OCI-LY7 (cell line): ENCODE data around the gene SIX3. TPM values are rescaled to one million over a fixed set of nuclear protein-coding genes. Genes with fewer than 3 reads are reported as not detected.

Source experiments
- BruUV-seq: library from RNA; stranded (reverse); fragments of 400-500 nt; replicated peaks from 2 replicates; lab custom pipeline; 2021; lab: Mats Ljungman, UMichigan
- CTCF ChIA-PET: fragments of 300-600 bp; sonication (Branson Sonifier 250); formaldehyde crosslinking; loops from one replicate; lab custom pipeline; 2022; ENCODE audit warnings: antibody characterized with exemption; ENCODE audit not compliant: unreplicated experiment; lab: Charles Lee
- POLR2A ChIA-PET: fragments of 300-600 bp; sonication (Branson Sonifier 250); formaldehyde crosslinking; loops from one replicate; lab custom pipeline; 2022; ENCODE audit warnings: antibody characterized with exemption; lab: Charles Lee
- DNase-seq: peaks from one replicate; pipeline ENCODE4 v3.0.0-alpha.2; 2015; ENCODE audit warnings: low spot score
- H2AFZ ChIP-seq: fragments of 200-600 bp; sonication (generic), shearing (Covaris generic); 2 replicates; pipeline ENCODE4 v1.6.1; 2014; ENCODE audit warnings: mild to moderate bottlenecking, antibody characterized with exemption, low read length, moderate library complexity
- H3K27ac ChIP-seq: fragments of 200-600 bp; sonication (generic); 2 replicates; pipeline ENCODE4 v1.5.1; 2014; ENCODE audit warnings: mixed run types, low read depth, mild to moderate bottlenecking, moderate library complexity, low read length, inconsistent platforms; ENCODE audit not compliant: poor library complexity, severe bottlenecking
- H3K36me3 ChIP-seq: fragments of 200-600 bp; sonication (generic); 2 replicates; pipeline ENCODE4 v1.6.1; 2014; ENCODE audit warnings: mild to moderate bottlenecking, antibody characterized with exemption, low read length, moderate library complexity, mixed read lengths; ENCODE audit not compliant: insufficient read depth
- H3K4me1 ChIP-seq: fragments of 200-600 bp; sonication (generic); 2 replicates; pipeline ENCODE4 v1.5.1; 2014; ENCODE audit warnings: mild to moderate bottlenecking, low read length; ENCODE audit not compliant: insufficient read depth, poor library complexity, severe bottlenecking
- H3K4me2 ChIP-seq: fragments of 200-600 bp; sonication (generic); 2 replicates; pipeline ENCODE4 v1.6.1; 2014; ENCODE audit warnings: mild to moderate bottlenecking, low read length
- H3K4me3 ChIP-seq: fragments of 200-600 bp; sonication (generic); 2 replicates; pipeline ENCODE4 v1.5.1; 2014; ENCODE audit warnings: mild to moderate bottlenecking, low read depth, low read length; ENCODE audit not compliant: poor library complexity, severe bottlenecking
- H3K79me2 ChIP-seq: fragments of 200-600 bp; sonication (generic); 2 replicates; pipeline ENCODE4 v1.6.1; 2016; ENCODE audit warnings: low read depth, mild to moderate bottlenecking, low read length, moderate library complexity, mixed read lengths; ENCODE audit not compliant: insufficient read depth
- H3K9me2 ChIP-seq: fragments of 200-600 bp; sonication (generic); 2 replicates; pipeline ENCODE4 v1.6.1; 2016; ENCODE audit warnings: mild to moderate bottlenecking, low read length, mixed read lengths; ENCODE audit not compliant: insufficient read depth
- H3K9me3 ChIP-seq: fragments of 200-600 bp; sonication (generic); 2 replicates; pipeline ENCODE4 v1.6.1; 2014; ENCODE audit warnings: mild to moderate bottlenecking, mixed run types, low read length, mixed read lengths
- H4K20me1 ChIP-seq: fragments of 200-600 bp; sonication (generic); 2 replicates; pipeline ENCODE4 v1.6.1; 2014; ENCODE audit warnings: mild to moderate bottlenecking, antibody characterized with exemption, low read length, moderate library complexity, mixed read lengths; ENCODE audit not compliant: insufficient read depth
- CTCF ChIP-seq: fragments of 200-600 bp; sonication (generic); conservative IDR thresholded peaks from 2 replicates; pipeline ENCODE4 v1.5.1; 2014; ENCODE audit warnings: mild to moderate bottlenecking, antibody characterized with exemption, low read length, moderate library complexity, mixed read lengths
- EZH2phosphoT487 ChIP-seq: fragments of 200-600 bp; sonication (generic); IDR thresholded peaks from 2 replicates; pipeline ENCODE4 v1.6.1; 2018; ENCODE audit warnings: low read depth, borderline replicate concordance, mild to moderate bottlenecking, mixed run types, antibody characterized with exemption, low read length, moderate library complexity, mixed read lengths
- intact Hi-C: fragments of 100-400 bp; cut with micrococcal nuclease; formaldehyde crosslinking; loops from one replicate; pipeline ENCODE4 v1.10.0; 2022; ENCODE audit not compliant: unreplicated experiment
- total RNA-seq, 2 experiments: library from RNA; depleted of rRNA in 1 of 2; stranded (reverse); fragments of >200 nt in 1 of 2; shearing (Covaris generic) in 1 of 2; gene quantifications; 2 replicates each; pipeline ENCODE4 v1.2.3, GENCODE V29; 2014 to 2022

SIX3 gene
- total RNA-seq, 2 experiments from 2014 or later: not detected

- ChIA-PET POLR2A (no interaction called here), CTCF (no interaction called here)
- Histone ChIP-seq H3K9me2 (no peaks in the 10 kb centered on the region), H3K79me2 (no peaks in the 10 kb centered on the region), H3K9me3 (no peaks in the 10 kb centered on the region), H3K36me3 (no peaks in the 10 kb centered on the region), H2AFZ (no peak overlapping the region), H3K4me3 (no peak overlapping the region), H3K4me1 (no peaks in the 10 kb centered on the region), H3K4me2 (no peak overlapping the region), H4K20me1 (no peaks in the 10 kb centered on the region), H3K27ac (no peak overlapping the region)
- DNase-seq: no peak
- BruUV-seq: no TSS peak
- intact Hi-C loops: no loop called here
- TF ChIP-seq CTCF: no peak
- TF ChIP-seq EZH2phosphoT487: no peak
Measured at GRCh38 chr2:44938287-44939105, 3.0 kb upstream of the SIX3 start.

- ChIA-PET CTCF (no interaction called here), POLR2A (interaction anchor here (0.6 to 0.7 kb wide), 2 partner anchors 16 to 120 kb away, joined by 5 to 13 read pairs; no protein-coding TSS in a partner anchor)
- Histone ChIP-seq H3K4me1 (no peaks in the 10 kb centered on the region), H2AFZ (no peak overlapping the region), H3K9me3 (no peaks in the 10 kb centered on the region), H4K20me1 (no peaks in the 10 kb centered on the region), H3K4me2 (no peak overlapping the region), H3K27ac (no peak overlapping the region), H3K9me2 (no peaks in the 10 kb centered on the region), H3K79me2 (no peaks in the 10 kb centered on the region), H3K4me3 (no peak overlapping the region), H3K36me3 (no peaks in the 10 kb centered on the region)
- TF ChIP-seq EZH2phosphoT487 (no peak), CTCF (no peak)
- no TSS peak for BruUV-seq
- intact Hi-C loops: no loop called here
- no peak for DNase-seq
Measured at GRCh38 chr2:44939106-44940048, 2.1 kb upstream of the SIX3 start.
